ENCODE data around the gene CBARP. TPM values are rescaled to one million over a fixed set of nuclear protein-coding genes. Genes with fewer than 3 reads are reported as not detected.
A peak's percentile ranks its signal among the peaks of the same experiment; 100 is the strongest.

CBARP gene
- total and polyA plus RNA-seq, 11 donors: 0.60 to 2.2 (median 1.6) TPM

DNA sequence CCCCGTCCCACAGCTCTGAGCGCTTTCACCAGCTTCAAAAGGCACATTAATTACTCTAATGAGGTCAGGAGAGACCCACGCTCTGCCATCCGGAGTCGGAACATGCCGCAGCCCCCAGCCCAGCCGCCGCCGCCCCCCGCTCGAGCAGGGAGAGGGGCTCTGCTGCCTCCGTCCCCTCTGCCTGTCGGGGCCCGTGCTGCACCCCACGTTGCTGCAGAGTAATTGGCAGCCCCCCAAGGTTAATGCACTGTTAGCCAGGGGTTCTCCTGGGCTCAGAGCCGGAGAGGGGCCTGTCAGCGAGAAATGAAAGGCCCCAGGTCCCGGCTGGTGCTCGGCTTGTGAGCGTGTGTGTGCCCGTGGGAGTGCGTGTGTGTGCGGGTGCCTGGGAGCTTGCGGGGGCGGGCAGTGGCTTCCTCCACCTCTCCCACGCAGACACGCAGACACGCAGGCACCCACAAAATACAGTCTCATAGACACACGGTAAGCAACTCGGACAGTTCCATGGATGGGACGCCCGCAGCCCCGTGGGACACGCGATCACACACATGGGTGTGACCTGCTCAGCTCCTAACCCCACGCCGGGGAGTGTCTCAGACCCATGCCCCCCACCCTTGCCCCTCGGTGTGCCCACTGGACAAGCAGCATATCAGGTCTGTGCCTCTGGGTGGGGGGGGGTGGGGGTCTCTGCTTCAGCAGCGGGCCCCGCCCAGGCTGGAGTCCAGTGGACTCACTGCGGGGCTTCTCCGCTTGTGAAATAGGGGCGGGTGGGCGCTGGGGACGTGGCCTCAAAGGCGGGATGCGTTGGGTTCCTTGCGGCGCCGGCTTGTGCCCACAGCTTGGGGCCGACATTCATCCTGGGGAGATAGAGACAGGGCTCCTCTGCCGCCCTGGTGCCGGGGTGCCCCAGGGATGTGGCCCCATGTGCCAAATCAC, 43.1 kb upstream of the CBARP start:
- no peak overlapping the region for H3K4me3 ChIP-seq
- H3K27me3 ChIP-seq: peaks cover 6 to 29% (median 19%) of the 10 kb centered on the region in 9 donors
- DNase-seq (no peak), ATAC-seq (no peak)
- TF ChIP-seq, protein P1, sequence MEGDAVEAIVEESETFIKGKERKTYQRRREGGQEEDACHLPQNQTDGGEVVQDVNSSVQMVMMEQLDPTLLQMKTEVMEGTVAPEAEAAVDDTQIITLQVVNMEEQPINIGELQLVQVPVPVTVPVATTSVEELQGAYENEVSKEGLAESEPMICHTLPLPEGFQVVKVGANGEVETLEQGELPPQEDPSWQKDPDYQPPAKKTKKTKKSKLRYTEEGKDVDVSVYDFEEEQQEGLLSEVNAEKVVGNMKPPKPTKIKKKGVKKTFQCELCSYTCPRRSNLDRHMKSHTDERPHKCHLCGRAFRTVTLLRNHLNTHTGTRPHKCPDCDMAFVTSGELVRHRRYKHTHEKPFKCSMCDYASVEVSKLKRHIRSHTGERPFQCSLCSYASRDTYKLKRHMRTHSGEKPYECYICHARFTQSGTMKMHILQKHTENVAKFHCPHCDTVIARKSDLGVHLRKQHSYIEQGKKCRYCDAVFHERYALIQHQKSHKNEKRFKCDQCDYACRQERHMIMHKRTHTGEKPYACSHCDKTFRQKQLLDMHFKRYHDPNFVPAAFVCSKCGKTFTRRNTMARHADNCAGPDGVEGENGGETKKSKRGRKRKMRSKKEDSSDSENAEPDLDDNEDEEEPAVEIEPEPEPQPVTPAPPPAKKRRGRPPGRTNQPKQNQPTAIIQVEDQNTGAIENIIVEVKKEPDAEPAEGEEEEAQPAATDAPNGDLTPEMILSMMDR (IDR thresholded peaks at IDR 0.05): no peak
- TF ChIP-seq POLR2A (IDR thresholded peaks at IDR 0.05): no peak
- peaks cover 0 to 20% (median 11%) of the 10 kb centered on the region in 12 donors for H3K4me1 ChIP-seq
- H3K36me3 ChIP-seq: peaks cover 0 to 32% (median 12%) of the 10 kb centered on the region in 9 donors
- no peaks in the 10 kb centered on the region for H3K9me3 ChIP-seq
- H3K27ac ChIP-seq: no peak overlapping the region
- WGBS, 4 donors: 86 to 88% (median 87%) methylated on average over 24 to 53 of the region's 53 CpGs
- intact Hi-C loops (cut with DNase I): loop anchor here in 4 of 10 donors (5.0 to 10.0 kb wide), 5 partner anchors 74 to 244 kb away; partner anchors contain the start of genes PLK5 (in 2 of the 4) and GAMT (in 1 of the 4)

DNA sequence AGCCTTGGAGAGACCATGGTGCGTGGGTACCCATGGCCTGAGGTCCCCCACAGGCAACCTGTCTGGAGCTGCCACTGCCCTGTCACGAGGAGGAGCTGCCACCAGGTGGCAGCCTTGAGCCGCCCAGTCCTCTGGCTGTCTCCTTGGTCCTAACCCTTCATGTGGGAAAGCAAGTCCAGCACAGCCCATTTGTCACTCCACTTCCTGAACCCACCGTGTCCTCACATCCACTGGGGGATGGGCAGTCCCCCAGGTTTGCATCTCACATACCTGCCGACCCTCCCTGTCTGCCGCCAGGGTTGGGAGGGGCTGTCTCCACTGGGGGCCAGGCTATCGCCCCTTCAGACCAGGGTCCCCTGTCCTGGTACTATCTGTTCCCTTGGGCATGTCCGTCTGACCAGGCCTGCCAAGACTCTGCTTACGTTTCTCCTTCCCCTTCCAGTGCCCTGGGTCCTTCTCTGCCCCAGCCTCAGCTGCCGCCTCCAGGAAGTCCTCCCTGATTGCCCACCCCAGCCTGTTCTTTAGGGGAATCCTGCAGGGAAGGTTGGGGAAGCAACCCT, 42.1 kb upstream of the CBARP start:
- Histone ChIP-seq H3K36me3 (peaks cover 0 to 35% (median 15%) of the 10 kb centered on the region in 9 donors), H3K9me3 (no peaks in the 10 kb centered on the region), H3K4me1 (peaks cover under 1 to 25% (median 15%) of the 10 kb centered on the region in 12 donors), H3K27me3 (peaks cover 0 to 22% (median 13%) of the 10 kb centered on the region in 9 donors), H3K4me3 (no peak overlapping the region), H3K27ac (no peak overlapping the region)
- peak; percentile 79 to 91 (median 81) for DNase-seq
- peak; percentile 9 to 52 (median 19) for ATAC-seq
- WGBS, 4 donors: 21 to 31% (median 30%) methylated on average over 7 to 10 of the region's 10 CpGs
- intact Hi-C loops (cut with DNase I): loop anchor here in 8 of 10 donors (5.0 to 10.0 kb wide), 13 partner anchors 75 to 775 kb away; partner anchors contain the start of genes GAMT (in 4 of the 8), DAZAP1 (in 2 of the 8), NDUFS7 (in 2 of the 8) and PLK5 (in 2 of the 8)
- TF ChIP-seq, protein P1 (IDR thresholded peaks at IDR 0.05): peak; percentile 92 to 97 (median 95)
- TF ChIP-seq POLR2A (IDR thresholded peaks at IDR 0.05): no peak

DNA sequence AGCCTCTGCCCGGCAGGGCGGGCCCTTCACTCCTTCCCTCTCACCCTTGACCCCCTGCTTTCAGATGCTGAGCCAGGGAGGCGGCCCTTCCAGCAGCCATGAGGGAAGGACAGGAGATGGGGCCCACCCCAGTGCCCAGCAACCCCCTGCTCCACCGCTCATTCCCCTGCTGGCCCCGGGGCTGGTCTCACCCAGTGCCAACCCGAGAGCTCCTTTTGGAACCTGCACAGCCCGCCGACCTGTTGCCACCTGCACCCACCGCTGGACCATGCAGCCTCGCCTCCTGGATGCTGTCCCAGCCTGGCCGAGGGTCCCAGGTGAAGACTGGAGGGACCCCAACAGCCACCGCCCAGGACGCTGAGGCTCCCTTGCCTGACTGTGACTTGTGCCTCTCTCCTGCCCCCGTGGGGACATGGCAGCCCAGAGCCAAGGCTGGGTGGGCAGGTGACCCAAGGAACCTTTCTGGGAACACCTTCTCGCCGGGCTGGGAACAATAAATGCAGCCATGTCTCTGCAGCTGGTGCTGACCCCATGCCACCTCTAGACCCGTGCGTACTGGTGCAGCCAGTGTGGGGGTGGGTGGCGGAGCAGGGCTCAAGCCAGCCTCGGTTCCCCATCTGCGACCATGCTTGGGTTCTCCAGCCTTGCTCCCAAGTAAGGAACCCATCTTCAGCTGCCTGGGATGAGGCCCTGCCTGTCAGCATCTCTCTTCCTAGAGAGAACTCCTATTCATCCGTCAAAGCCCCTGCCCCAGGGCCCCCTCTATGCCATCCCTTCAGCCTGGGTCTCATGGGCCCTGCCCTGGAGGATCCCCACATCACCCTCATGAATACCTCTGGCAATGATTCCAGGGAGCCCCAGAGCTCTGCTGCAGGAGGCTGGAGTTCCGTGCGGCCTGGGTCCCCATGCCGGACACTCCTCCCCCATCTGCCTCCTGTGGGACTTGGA, 41.2 kb upstream of the CBARP start:
- H3K27me3 ChIP-seq: peaks cover 0 to 14% (median 7%) of the 10 kb centered on the region in 9 donors
- no peak overlapping the region for H3K27ac ChIP-seq
- ATAC-seq (no peak), DNase-seq (no peak)
- peaks cover 0 to 44% (median 24%) of the 10 kb centered on the region in 9 donors for H3K36me3 ChIP-seq
- TF ChIP-seq, protein P1 (IDR thresholded peaks at IDR 0.05): no peak
- intact Hi-C loops (cut with DNase I): loop anchor here in 7 of 10 donors (5.0 to 10.0 kb wide), 10 partner anchors 76 to 776 kb away; partner anchors contain the start of genes GAMT (in 3 of the 7), DAZAP1 (in 2 of the 7), NDUFS7 (in 2 of the 7) and ADAMTSL5 (in 1 of the 7)
- H3K4me3 ChIP-seq: no peak overlapping the region
- 82 to 91% (median 88%) methylated on average over 15 to 25 of the region's 25 CpGs for WGBS, 4 donors
- no peaks in the 10 kb centered on the region for H3K9me3 ChIP-seq
- peaks cover 4 to 34% (median 24%) of the 10 kb centered on the region in 12 donors for H3K4me1 ChIP-seq
